ENCODE data around the gene E2F8.

The E2F8 gene

GRCh38 chr11:19218786-19219460, 21.8 kb downstream of the E2F8 start:
- DNase-seq: no peak

- DNase-seq: no peak
Observed at GRCh38 chr11:19218216-19218615, 22.5 kb downstream of the E2F8 start.

DNA sequence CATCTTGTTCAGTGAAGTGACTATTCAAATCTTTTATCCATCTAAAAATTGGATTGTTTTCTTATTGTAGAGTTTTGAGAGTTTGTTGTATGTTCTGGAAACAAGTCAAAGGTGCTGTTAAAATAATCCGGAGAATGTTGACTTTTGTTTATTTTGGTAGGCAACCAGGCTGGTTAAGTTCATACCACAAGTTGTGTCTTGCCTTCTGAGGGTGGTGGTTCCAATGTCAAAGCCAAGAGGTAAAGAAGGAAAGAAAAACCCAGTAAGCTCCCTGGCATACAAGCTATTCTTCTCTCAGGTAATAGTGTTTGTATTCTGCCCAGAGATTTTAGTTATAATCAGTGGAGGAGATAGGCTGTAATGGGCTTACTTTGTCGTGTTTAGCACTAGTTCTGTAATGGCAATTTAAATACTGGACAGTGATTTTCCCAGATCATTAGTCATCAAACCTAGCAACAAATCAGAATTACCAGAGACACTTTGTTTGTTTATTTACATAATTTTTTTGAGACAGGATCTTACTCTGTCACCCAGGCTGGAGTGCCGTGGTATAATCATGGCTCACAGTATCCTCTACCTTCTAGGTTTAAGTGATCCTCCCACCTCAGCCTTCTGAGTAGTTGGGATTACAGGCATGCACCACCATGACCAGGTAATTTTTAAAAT, 23.9 kb downstream of the E2F8 start:
- no peak for DNase-seq

DNA sequence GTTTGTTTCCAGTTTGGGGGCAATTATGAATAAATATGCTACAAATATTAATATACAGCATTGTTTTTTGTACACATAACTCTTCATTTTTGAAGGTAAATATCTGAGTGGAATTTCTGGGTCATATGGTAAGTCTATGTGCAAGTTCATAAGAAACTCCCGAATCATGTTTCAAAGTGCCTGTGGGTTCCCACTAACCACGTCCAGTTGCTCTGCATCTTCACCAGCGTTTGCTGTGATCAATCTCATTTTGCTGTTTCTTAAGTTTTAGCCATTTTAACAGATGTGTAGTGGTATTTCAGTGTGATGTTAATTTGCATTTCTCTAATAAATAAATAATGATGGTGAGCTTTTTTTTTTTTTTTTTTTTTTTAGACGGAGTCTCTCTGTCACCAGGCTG, 24.7 kb downstream of the E2F8 start:
- no peak for DNase-seq

DNA sequence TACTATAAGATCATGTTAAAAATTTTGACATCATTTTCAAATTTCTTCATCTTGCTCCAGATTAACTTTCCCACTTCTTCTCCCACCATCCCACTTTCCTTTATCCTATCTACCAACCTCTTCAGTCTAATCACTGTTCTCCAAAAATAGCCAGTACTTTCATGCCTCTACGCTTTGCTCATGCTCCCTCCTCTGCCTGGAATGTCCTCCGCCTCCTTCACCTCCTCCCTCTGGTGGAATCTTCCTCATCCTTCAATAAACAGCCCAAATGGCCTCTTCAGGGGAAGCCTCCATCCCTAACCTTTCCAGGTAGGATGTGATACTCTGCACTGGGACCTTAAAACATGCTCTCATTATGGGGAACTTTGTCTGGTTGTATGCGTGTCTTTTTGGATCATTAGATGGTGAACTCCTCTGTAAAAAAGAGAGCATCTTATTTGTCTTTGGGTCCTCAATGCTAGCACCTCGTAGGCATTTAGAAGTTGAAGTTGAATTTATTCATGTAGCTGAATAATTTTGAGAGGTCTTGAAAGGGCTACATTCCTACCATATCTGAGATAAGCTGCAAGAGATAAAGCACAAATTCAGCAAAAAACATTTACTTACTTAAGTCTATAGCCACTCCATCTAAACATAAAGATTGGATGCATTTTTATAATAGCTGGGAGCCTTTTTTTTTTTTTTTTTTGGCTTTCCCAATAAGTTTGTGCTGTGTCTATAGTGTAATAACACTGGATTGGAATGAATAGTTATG, 31.0 kb downstream of the E2F8 start:
- no peak for DNase-seq

GRCh38 chr11:19208959-19209546, 31.7 kb downstream of the E2F8 start:
- no peak for DNase-seq

DNA sequence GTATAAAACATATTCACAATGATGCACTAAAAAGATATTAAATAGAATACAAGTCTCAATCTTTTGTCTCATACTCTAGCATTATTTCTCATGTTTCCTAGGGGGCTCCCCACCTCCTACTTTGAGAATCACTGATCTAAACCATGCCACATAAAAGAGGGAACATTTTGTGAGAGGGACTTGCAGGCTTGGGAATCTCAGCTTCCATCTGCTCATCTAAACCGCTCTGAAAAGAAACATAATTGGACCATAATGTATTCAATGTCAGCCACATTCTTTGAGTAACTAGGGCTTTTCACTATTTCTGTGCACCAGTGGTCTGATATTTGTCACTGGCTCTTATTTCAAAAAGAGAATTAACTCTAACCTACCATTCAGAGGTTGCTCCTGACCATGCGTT, 32.6 kb downstream of the E2F8 start:
- DNase-seq: no peak

DNA sequence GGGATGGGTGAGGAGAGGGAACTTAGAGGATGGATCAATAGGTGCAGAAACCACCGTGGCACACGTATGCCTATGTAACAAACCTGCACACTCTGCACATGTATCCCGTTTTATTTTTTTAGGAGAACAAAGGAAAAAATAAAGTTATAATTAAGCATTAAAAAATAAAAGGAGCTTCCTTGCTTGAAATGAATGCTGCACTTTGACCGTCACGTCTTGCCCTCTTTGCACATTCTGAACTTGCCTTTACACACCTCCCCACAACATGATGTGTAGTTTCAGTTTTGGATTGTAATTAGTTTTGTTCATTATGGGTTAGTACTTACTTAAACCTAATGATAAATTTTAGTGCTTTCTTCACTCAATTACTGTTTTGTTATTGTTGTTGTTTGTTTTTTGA, 35.9 kb downstream of the E2F8 start:
- DNase-seq: no peak

GRCh38 chr11:19201737-19202605, 38.8 kb downstream of the E2F8 start, which contains the start of gene CSRP3:
Gene CSRP3 (minus strand): TSS chr11:19201983. CDS start chr11:19192448, 9,535 bp downstream.
- no peak for DNase-seq

GRCh38 chr11:19200410-19201201, 40.1 kb downstream of the E2F8 start:
- DNase-seq: no peak

DNA sequence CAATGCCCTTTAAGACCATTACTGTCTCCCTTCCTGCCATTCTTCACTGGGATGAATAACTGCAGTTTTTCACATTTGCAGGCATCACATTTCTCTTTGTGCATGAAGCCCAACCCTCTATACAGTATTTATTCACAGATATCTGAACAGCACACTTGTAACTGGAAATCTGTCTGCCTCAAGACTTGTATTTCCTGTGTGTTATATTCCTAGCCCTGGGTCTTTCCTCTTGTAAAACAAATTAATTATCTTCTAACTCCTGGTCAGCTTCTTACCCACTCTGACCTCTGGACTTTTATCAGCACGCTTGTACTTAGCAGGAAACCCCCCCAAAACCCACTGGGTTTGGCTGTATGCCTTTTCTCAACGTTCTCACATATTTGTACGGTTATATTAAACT, 41.0 kb downstream of the E2F8 start:
- DNase-seq: no peak

- DNase-seq: no peak
Observed at GRCh38 chr11:19199048-19199447, 41.7 kb downstream of the E2F8 start.

DNA sequence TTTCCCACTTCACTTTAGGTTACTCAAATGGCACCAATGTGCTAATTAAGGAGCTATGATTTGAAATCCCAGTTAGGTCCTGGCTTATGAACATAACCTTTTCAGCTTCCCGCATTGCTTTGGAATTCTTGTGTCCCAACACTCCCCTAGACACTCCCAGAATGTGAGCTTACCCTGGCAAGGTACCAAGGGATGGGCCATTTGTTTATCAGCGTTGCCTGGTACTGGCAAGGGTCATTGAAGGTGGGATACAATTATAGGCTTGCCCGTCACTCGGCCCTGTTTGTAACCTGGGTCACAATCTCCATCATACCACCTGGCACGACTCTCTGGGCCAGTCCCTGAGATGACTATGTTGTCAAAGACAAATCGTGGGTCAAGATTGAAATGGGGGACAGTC, 44.3 kb downstream of the E2F8 start:
- no peak for DNase-seq

DNA sequence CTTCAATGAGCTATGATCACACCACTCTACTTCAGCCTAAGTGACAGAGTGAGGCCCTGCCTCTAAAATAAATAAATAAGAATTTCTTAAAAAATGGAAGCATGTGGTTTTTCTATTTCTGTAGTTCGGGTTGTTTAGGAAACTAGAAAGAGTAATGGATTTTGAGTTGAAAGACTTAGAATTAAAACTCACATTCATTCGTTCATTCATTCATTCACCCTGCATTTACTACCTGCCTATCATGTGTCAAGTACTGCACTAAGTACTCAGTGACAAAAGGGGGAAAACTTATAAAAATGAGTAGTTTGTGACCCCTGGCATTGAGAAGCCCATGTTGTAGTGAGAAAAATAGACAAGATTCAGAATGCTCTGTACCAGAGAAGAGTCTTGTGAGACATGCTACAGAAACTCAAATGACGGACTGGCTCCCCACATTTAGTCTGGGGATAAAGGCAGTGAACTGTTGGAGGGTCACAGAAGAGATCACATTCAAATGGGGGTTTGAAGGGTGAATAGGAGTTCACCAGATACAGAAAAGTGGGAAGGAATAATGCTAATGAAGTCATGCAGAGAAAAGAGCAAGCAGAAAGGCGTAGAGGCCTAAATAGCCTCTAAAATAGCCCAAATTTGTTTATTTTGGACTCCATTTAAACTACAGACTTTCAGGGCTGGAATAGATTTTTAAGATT, 46.0 kb downstream of the E2F8 start:
- no peak for DNase-seq

- DNase-seq: no peak
Observed at GRCh38 chr11:19193916-19194315, 46.8 kb downstream of the E2F8 start.

GRCh38 chr11:19191530-19192169, 49.1 kb downstream of the E2F8 start:
- DNase-seq: no peak

- no peak for DNase-seq
Observed at GRCh38 chr11:19187833-19188258, 52.9 kb downstream of the E2F8 start.

GRCh38 chr11:19187114-19187832, 53.5 kb downstream of the E2F8 start:
- no peak for DNase-seq

- no peak for DNase-seq
Observed at GRCh38 chr11:19185516-19186052, 55.2 kb downstream of the E2F8 start.

DNA sequence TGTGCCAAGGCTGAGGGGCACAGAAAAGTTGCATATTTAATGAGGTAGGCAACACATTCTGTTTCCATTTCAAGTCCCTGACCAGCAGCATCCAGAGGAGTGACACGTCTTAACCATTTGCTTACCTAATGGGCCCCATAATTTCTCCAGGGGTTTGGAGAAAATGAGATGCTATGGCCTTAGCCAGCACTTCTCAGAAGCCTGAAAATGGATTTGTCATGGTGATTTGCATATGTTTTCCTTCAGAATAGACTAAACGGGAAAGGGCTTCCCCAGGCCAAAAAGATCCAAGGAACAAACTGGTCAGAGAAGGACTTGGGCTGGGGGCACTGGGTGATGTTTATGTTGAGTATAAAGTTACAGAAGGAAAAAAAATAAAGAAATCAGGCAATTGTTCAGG, 55.7 kb downstream of the E2F8 start:
- no peak for DNase-seq
